CD14-positive monocyte (primary cell): ENCODE measurements around the gene DOCK8. TPM values are rescaled to one million over a fixed set of nuclear protein-coding genes. Genes with fewer than 3 reads are reported as not detected.

Experiments
- DNase-seq, 3 donors: peaks; one replicate each; pipeline ENCODE4 v3.0.0-alpha.2; 2011 to 2022
- H2AFZ ChIP-seq: 2 replicates; pipeline ENCODE4 v1.6.0; 2012; ENCODE audit warnings: mild to moderate bottlenecking, low read depth, low read length, inconsistent platforms; ENCODE audit not compliant: insufficient read depth, poor library complexity, severe bottlenecking
- H3K27ac ChIP-seq, 2 donors: 1 replicate in 1 of 2; 2 replicates in 1 of 2; pipeline ENCODE4 v1.5.1; 2012 to 2013; ENCODE audit warnings: low read length in 2 of 2, control low read depth in 1 of 2, inconsistent platforms in 1 of 2, low read depth in 1 of 2, mild to moderate bottlenecking in 1 of 2
- H3K27me3 ChIP-seq, 2 donors: one replicate each; pipeline versions ENCODE4 v1.6.0 to v1.6.1; 2011 to 2013; ENCODE audit warnings: low read length in 2 of 2; ENCODE audit not compliant: control insufficient read depth in 2 of 2, insufficient read depth in 2 of 2
- H3K36me3 ChIP-seq, 2 donors: replicated peaks in 1 of 2; 1 replicate in 1 of 2; 2 replicates in 1 of 2; pipeline versions ENCODE4 v1.5.1 to v1.6.1; 2012 to 2013; ENCODE audit warnings: low read length in 2 of 2, control low read depth in 1 of 2, inconsistent platforms in 1 of 2, mild to moderate bottlenecking in 1 of 2; ENCODE audit not compliant: insufficient read depth in 2 of 2, control insufficient read depth in 1 of 2
- H3K4me1 ChIP-seq, 2 donors: 1 replicate in 1 of 2; 2 replicates in 1 of 2; pipeline versions ENCODE4 v1.5.1 to v1.6.1; 2012 to 2013; ENCODE audit warnings: low read length in 2 of 2, control low read depth in 1 of 2, inconsistent platforms in 1 of 2, mild to moderate bottlenecking in 1 of 2, moderate library complexity in 1 of 2; ENCODE audit not compliant: insufficient read depth in 2 of 2, control insufficient read depth in 1 of 2
- H3K4me2 ChIP-seq: replicated peaks from 2 replicates; pipeline ENCODE3; 2012; ENCODE audit warnings: low read length, moderate library complexity, mild to moderate bottlenecking; ENCODE audit not compliant: poor library complexity, severe bottlenecking; ENCODE audit errors: extremely low read depth
- H3K4me3 ChIP-seq, 3 experiments: fragments of 200-600 bp in 1 of 3; sonication (generic) in 1 of 3; replicated peaks in 1 of 3; 1 replicate in 2 of 3; 2 replicates in 1 of 3; pipeline ENCODE4 v1.5.1; 2011 to 2013; ENCODE audit warnings: low read length in 3 of 3, mild to moderate bottlenecking in 3 of 3, control low read depth in 2 of 3, low read depth in 2 of 3, inconsistent platforms in 1 of 3, moderate library complexity in 1 of 3
- H3K79me2 ChIP-seq: 2 replicates; pipeline ENCODE4 v1.6.0; 2012; ENCODE audit warnings: mild to moderate bottlenecking, control low read depth, inconsistent platforms, low read length, moderate library complexity; ENCODE audit not compliant: insufficient read depth
- H3K9ac ChIP-seq: 2 replicates; pipeline ENCODE4 v1.6.0; 2017; ENCODE audit warnings: low read length, mild to moderate bottlenecking; ENCODE audit not compliant: insufficient read depth, poor library complexity, severe bottlenecking
- H3K9me3 ChIP-seq, 2 donors: replicated peaks in 1 of 2; 1 replicate in 1 of 2; 2 replicates in 1 of 2; pipeline versions ENCODE4 v1.5.1 to v1.6.1; 2012 to 2013; ENCODE audit warnings: low read length in 2 of 2, control low read depth in 1 of 2; ENCODE audit not compliant: control insufficient read depth in 1 of 2, insufficient read depth in 1 of 2
- H4K20me1 ChIP-seq: 2 replicates; pipeline ENCODE4 v1.6.0; 2012; ENCODE audit warnings: mild to moderate bottlenecking, low read length, control low read depth, moderate library complexity; ENCODE audit not compliant: insufficient read depth
- H3K27ac Mint-ChIP-seq, 7 donors: one replicate each; pipeline ENCODE4 v1.8.0; 2020; ENCODE audit warnings: mild to moderate bottlenecking in 7 of 7, mixed read lengths in 7 of 7, moderate library complexity in 6 of 7, inconsistent platforms in 2 of 7
- H3K27me3 Mint-ChIP-seq, 3 donors: one replicate each; pipeline ENCODE4 v1.8.0; 2021 to 2022; ENCODE audit warnings: low read depth in 3 of 3, mild to moderate bottlenecking in 3 of 3, mixed read lengths in 3 of 3, moderate library complexity in 3 of 3, inconsistent platforms in 1 of 3
- H3K36me3 Mint-ChIP-seq, 2 donors: one replicate each; pipeline ENCODE4 v1.8.0; 2020; ENCODE audit warnings: mixed read lengths in 2 of 2, inconsistent platforms in 1 of 2, mild to moderate bottlenecking in 1 of 2
- H3K4me1 Mint-ChIP-seq: one replicate; pipeline ENCODE4 v1.8.0; 2020; ENCODE audit warnings: mild to moderate bottlenecking, mixed read lengths
- H3K4me3 Mint-ChIP-seq, 2 donors: one replicate each; pipeline ENCODE4 v1.8.0; 2020; ENCODE audit warnings: mild to moderate bottlenecking in 2 of 2, mixed read lengths in 2 of 2, moderate library complexity in 1 of 2
- H3K9me3 Mint-ChIP-seq, 7 donors: one replicate each; pipeline ENCODE4 v1.8.0; 2020 to 2022; ENCODE audit warnings: mixed read lengths in 7 of 7, mild to moderate bottlenecking in 6 of 7, moderate library complexity in 6 of 7, inconsistent platforms in 2 of 7
- WGBS: methylation state at CpG from one replicate; pipeline ENCODE4 v1.1.5; 2013; ENCODE audit warnings: missing lambda C conversion rate; ENCODE audit not compliant: insufficient coverage; 5-methylcytosine and 5-hydroxymethylcytosine counted together
- intact Hi-C, 2 donors: fragments of 100-400 bp; cut with micrococcal nuclease; formaldehyde crosslinking; loops; one replicate each; pipeline versions ENCODE4 v1.15.0 to v1.15.1; 2023
- polyA plus RNA-seq, 3 donors: library from polyadenylated mRNA; depleted of rRNA in 1 of 3; unstranded in 2 of 3; stranded (reverse) in 1 of 3; fragments of 300-500 nt in 2 of 3; fragments of >200 nt in 1 of 3; fragmentation: Illumina TruSeq in 2 of 3; gene quantifications; 1 replicate in 2 of 3; 2 replicates in 1 of 3; pipeline ENCODE4 v1.2.3, GENCODE V29; 2012 to 2021
- TF ChIP-seq, protein P1 (sequence below): fragments of 200-600 bp; IDR thresholded peaks from one replicate; pipeline ENCODE4 v1.8.0; 2022; ENCODE audit warnings: antibody characterized with exemption, mild to moderate bottlenecking

DOCK8 gene
- polyA plus RNA-seq, 3 donors: 46.8 to 100 (median 95.4) TPM

DNA sequence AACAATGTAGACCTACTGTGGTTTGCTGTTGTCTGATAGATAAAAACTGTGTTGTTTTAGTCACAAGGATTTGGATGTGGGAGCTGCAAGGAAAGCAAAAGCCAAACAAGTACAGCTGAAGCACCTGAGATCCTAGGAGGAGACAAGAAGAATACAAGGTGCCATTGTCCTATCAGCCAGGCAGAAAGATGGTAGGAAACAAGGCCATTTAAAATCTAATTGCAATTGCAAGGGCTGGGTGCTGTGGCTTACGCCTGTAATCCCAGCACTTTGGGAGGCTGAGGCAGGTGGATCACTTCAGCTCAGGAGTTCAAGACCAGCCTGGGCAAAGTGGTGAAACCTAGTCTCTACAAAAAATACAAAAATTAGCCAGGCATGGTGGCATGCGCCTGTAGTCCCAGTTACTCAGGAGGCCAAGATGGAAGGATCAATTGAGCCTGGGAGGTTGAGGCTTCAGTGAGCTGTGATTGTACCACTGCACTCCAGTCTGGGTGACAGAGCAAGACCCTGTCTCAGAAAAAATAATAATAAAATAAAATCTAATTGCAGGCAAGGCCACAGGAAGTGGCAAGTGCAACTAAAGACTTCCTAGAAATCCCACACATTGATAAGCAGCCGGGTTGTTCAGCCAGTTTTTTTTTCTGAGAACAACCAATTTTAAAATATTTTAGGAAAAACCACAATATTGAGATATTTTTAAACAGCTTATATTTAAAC, 22.6 kb downstream of the DOCK8 start:
- H3K27ac ChIP-seq: peak overlapping the region in 1 of 2 donors; percentile 69
- peak overlapping the region in 5 of 7 donors; percentile 55 to 85 (median 74) for H3K27ac Mint-ChIP-seq
- H3K36me3 ChIP-seq: peaks cover 25 to 51% of the 10 kb centered on the region in 2 donors
- H3K4me1 ChIP-seq: peaks cover 0 to 5% of the 10 kb centered on the region in 2 donors
- TF ChIP-seq, protein P1, sequence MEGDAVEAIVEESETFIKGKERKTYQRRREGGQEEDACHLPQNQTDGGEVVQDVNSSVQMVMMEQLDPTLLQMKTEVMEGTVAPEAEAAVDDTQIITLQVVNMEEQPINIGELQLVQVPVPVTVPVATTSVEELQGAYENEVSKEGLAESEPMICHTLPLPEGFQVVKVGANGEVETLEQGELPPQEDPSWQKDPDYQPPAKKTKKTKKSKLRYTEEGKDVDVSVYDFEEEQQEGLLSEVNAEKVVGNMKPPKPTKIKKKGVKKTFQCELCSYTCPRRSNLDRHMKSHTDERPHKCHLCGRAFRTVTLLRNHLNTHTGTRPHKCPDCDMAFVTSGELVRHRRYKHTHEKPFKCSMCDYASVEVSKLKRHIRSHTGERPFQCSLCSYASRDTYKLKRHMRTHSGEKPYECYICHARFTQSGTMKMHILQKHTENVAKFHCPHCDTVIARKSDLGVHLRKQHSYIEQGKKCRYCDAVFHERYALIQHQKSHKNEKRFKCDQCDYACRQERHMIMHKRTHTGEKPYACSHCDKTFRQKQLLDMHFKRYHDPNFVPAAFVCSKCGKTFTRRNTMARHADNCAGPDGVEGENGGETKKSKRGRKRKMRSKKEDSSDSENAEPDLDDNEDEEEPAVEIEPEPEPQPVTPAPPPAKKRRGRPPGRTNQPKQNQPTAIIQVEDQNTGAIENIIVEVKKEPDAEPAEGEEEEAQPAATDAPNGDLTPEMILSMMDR: no peak
- H3K36me3 Mint-ChIP-seq: peaks cover 42 to 48% of the 10 kb centered on the region in 2 donors
- H3K9me3 Mint-ChIP-seq: peaks cover 0 to 9% (median 2%) of the 10 kb centered on the region in 7 donors
- WGBS: 100% methylated on average over 1 of the region's 3 CpGs
- no peak overlapping the region for H2AFZ ChIP-seq
- H3K27me3 ChIP-seq: no peaks in the 10 kb centered on the region
- no peak overlapping the region for H3K4me2 ChIP-seq
- H3K9ac ChIP-seq: no peak overlapping the region
- H3K27me3 Mint-ChIP-seq: no peaks in the 10 kb centered on the region
- no peak overlapping the region for H3K4me3 ChIP-seq
- H3K9me3 ChIP-seq: no peaks in the 10 kb centered on the region
- H3K79me2 ChIP-seq: peaks cover 95% of the 10 kb centered on the region
- no peak for DNase-seq
- intact Hi-C loops: no loop called here
- H3K4me1 Mint-ChIP-seq: peaks cover 31% of the 10 kb centered on the region
- H4K20me1 ChIP-seq: peaks cover 83% of the 10 kb centered on the region
- no peak overlapping the region for H3K4me3 Mint-ChIP-seq

DNA sequence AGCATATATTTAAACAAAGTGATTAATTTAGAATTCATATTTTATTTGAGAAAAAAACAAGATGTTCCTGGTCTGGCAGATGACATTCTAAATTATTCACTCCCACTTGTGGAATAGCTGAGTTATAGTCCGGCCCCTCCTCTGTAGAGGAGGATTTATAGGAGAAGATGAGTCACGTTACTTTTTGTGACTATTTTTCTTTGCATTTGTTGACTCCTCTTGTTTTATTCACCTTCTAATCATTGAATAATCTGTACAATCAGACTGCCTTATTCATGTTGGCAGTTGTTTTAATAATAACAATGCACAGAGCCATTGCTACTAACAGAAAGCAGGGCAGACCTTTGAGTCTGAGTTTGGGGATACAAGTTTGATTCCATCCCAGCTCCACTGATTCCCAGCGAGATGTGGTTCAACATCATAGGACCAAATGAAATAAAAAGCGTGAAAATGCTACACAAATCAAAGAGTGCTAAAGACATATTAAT, 23.2 kb downstream of the DOCK8 start:
- intact Hi-C loops: no loop called here
- Histone ChIP-seq H3K4me3 (no peak overlapping the region), H3K4me1 (peaks cover 0 to 5% of the 10 kb centered on the region in 2 donors), H4K20me1 (peaks cover 89% of the 10 kb centered on the region), H3K9me3 (no peaks in the 10 kb centered on the region), H3K27ac (peak overlapping the region in 1 of 2 donors; percentile 64), H2AFZ (no peak overlapping the region), H3K79me2 (peaks cover 97% of the 10 kb centered on the region), H3K9ac (no peak overlapping the region), H3K36me3 (peaks cover 25 to 56% of the 10 kb centered on the region in 2 donors), H3K27me3 (no peaks in the 10 kb centered on the region), H3K4me2 (no peak overlapping the region)
- DNase-seq: no peak
- peak overlapping the region in 4 of 7 donors; percentile 5 to 66 (median 32) for H3K27ac Mint-ChIP-seq
- H3K4me3 Mint-ChIP-seq: no peak overlapping the region
- no CpG with 5 or more reads among the region's 4 CpGs for WGBS
- peaks cover 0 to 9% (median 2%) of the 10 kb centered on the region in 7 donors for H3K9me3 Mint-ChIP-seq
- TF ChIP-seq, protein P1: no peak
- H3K4me1 Mint-ChIP-seq: peaks cover 32% of the 10 kb centered on the region
- no peaks in the 10 kb centered on the region for H3K27me3 Mint-ChIP-seq
- H3K36me3 Mint-ChIP-seq: peaks cover 45 to 49% of the 10 kb centered on the region in 2 donors
